ENCODE measurements around the gene HGFAC. TPM values are rescaled to one million over a fixed set of nuclear protein-coding genes. Genes with fewer than 3 reads are reported as not detected.

The HGFAC gene
- total RNA-seq, 4 donors from 2014 or later: 0.38 TPM; not detected in 3

GRCh38 chr4:3478446-3479357, 36.9 kb downstream of the HGFAC start:
- Histone ChIP-seq H3K9me3 (no peaks in the 10 kb centered on the region), H3K27me3 (peaks cover 0 to 100% (median 0%) of the 10 kb centered on the region in 4 donors), H3K36me3 (no peaks in the 10 kb centered on the region), H3K4me3 (no peak overlapping the region), H3K27ac (no peak overlapping the region), H3K4me1 (peaks cover 6 to 29% (median 9%) of the 10 kb centered on the region in 3 donors)
- TF ChIP-seq POLR2A (IDR thresholded peaks at IDR 0.05) (no peak), CTCF (IDR thresholded peaks at IDR 0.05) (no peak)
- intact Hi-C loops (cut with DNase I): no loop called here
- DNase-seq: no peak
- 90% methylated on average over 8 of the region's 35 CpGs; no CpG with 5 or more reads in 1 of the 2 donors for WGBS, 2 donors

- no peaks in the 10 kb centered on the region for H3K9me3 ChIP-seq
- no peak overlapping the region for H3K27ac ChIP-seq
- H3K4me3 ChIP-seq: no peak overlapping the region
- H3K36me3 ChIP-seq: no peaks in the 10 kb centered on the region
- peaks cover 13 to 38% (median 14%) of the 10 kb centered on the region in 3 donors for H3K4me1 ChIP-seq
- intact Hi-C loops (cut with DNase I): no loop called here
- peaks cover 0 to 100% (median 0%) of the 10 kb centered on the region in 4 donors for H3K27me3 ChIP-seq
- no peak for TF ChIP-seq CTCF (IDR thresholded peaks at IDR 0.05)
- TF ChIP-seq POLR2A (IDR thresholded peaks at IDR 0.05): no peak
- 65 to 80% methylated on average over 1 to 2 of the region's 25 CpGs for WGBS, 2 donors
- DNase-seq: no peak
Measured at GRCh38 chr4:3479358-3480101, 37.8 kb downstream of the HGFAC start.

GRCh38 chr4:3480528-3481112, 38.9 kb downstream of the HGFAC start:
- Histone ChIP-seq H3K27me3 (peaks cover 0 to 100% (median 3%) of the 10 kb centered on the region in 4 donors), H3K27ac (no peak overlapping the region), H3K4me3 (no peak overlapping the region), H3K36me3 (no peaks in the 10 kb centered on the region), H3K9me3 (no peaks in the 10 kb centered on the region), H3K4me1 (peaks cover 24 to 49% (median 24%) of the 10 kb centered on the region in 3 donors)
- 22 to 28% methylated on average over 5 to 8 of the region's 17 CpGs for WGBS, 2 donors
- intact Hi-C loops (cut with DNase I): no loop called here
- TF ChIP-seq POLR2A (IDR thresholded peaks at IDR 0.05): no peak
- TF ChIP-seq CTCF (IDR thresholded peaks at IDR 0.05): peak; percentile 96 to 100 (median 98)
- DNase-seq: no peak

GRCh38 chr4:3481113-3481531, 39.4 kb downstream of the HGFAC start:
- H3K9me3 ChIP-seq: no peaks in the 10 kb centered on the region
- peaks cover 24 to 54% (median 27%) of the 10 kb centered on the region in 3 donors for H3K4me1 ChIP-seq
- intact Hi-C loops (cut with DNase I): no loop called here
- H3K36me3 ChIP-seq: no peaks in the 10 kb centered on the region
- TF ChIP-seq POLR2A (IDR thresholded peaks at IDR 0.05) (no peak), CTCF (IDR thresholded peaks at IDR 0.05) (no peak)
- no peak for DNase-seq
- no peak overlapping the region for H3K4me3 ChIP-seq
- 39 to 63% methylated on average over 3 to 5 of the region's 5 CpGs for WGBS, 2 donors
- peaks cover 0 to 100% (median 3%) of the 10 kb centered on the region in 4 donors for H3K27me3 ChIP-seq
- H3K27ac ChIP-seq: no peak overlapping the region

All from esophagus squamous epithelium (tissue), 5 donors.